H1 (cell line): Measurements from ENCODE around the gene BCAS3. TPM values are rescaled to one million over a fixed set of nuclear protein-coding genes. Genes with fewer than 3 reads are reported as not detected.

Experiments
- BACH1 ChIP-seq: IDR thresholded peaks from 2 replicates; pipeline ENCODE4 v1.6.1; 2012; ENCODE audit warnings: low read length, improper control_type of control experiment
- EP300 ChIP-seq, 2 experiments: IDR thresholded peaks; 1 replicate in 1 of 2; 2 replicates in 1 of 2; pipeline ENCODE4 v1.6.1; 2011 to 2012; ENCODE audit warnings: low read depth in 2 of 2, low read length in 2 of 2, mild to moderate bottlenecking in 2 of 2, borderline replicate concordance in 1 of 2, inconsistent platforms in 1 of 2, moderate library complexity in 1 of 2
- GABPA ChIP-seq: IDR thresholded peaks from 2 replicates; pipeline ENCODE4 v1.6.1; 2011; ENCODE audit warnings: mild to moderate bottlenecking, low read length, moderate library complexity, borderline replicate concordance; ENCODE audit not compliant: insufficient read depth
- POLR2AphosphoS5 ChIP-seq: IDR thresholded peaks from 2 replicates; pipeline ENCODE4 v1.6.1; 2011; ENCODE audit warnings: low read depth, low read length
- RAD21 ChIP-seq, 2 experiments: IDR thresholded peaks in 1 of 2; conservative IDR thresholded peaks in 1 of 2; 2 replicates each; pipeline ENCODE4 v1.6.1; 2011; ENCODE audit warnings: low read depth in 2 of 2, low read length in 2 of 2, improper control_type of control experiment in 1 of 2, inconsistent platforms in 1 of 2, mild to moderate bottlenecking in 1 of 2, moderate library complexity in 1 of 2
- SAP30 ChIP-seq: fragments of 300-600 bp; sonication (generic); IDR thresholded peaks from 2 replicates; pipeline ENCODE4 v1.7.1; 2012; ENCODE audit warnings: low read length, moderate library complexity, mild to moderate bottlenecking, inconsistent platforms; ENCODE audit not compliant: insufficient read depth, insufficient replicate concordance
- polyA plus RNA-seq, 7 experiments: library from polyadenylated mRNA; depleted of rRNA in 3 of 7; stranded (reverse) in 5 of 7; unstranded in 2 of 7; fragments of >200 nt in 5 of 7; fragments of 200-250 nt in 2 of 7; gene quantifications; 1 replicate in 5 of 7; 2 replicates in 1 of 7; 4 replicates in 1 of 7; pipeline versions ENCODE4 v1.2.1 to v1.2.3, GENCODE V29; 2011 to 2013; ENCODE audit warnings: missing spikeins in 2 of 7, mixed read lengths in 2 of 7
- total RNA-seq: library from RNA; stranded (reverse); fragmentation: NEBNext Ultra II Directional; extraction: Animal tissue kit (Norgen Biotek cat#: 25700); gene quantifications from 2 replicates; pipeline ENCODE4 v1.2.1, GENCODE V29; 2021
- TF ChIP-seq, protein P1 (sequence below): fragments of 300-600 bp; sonication (generic); IDR thresholded peaks from 2 replicates; pipeline ENCODE4 v1.7.1; 2012; ENCODE audit warnings: low read length, moderate library complexity, mild to moderate bottlenecking, inconsistent platforms; ENCODE audit not compliant: insufficient replicate concordance

Gene BCAS3
- total and polyA plus RNA-seq, 2 of the 8 experiments (the other 6 are each of a cell fraction or from before 2014, with no cell fraction given), result 9.9 to 13.3 TPM

DNA sequence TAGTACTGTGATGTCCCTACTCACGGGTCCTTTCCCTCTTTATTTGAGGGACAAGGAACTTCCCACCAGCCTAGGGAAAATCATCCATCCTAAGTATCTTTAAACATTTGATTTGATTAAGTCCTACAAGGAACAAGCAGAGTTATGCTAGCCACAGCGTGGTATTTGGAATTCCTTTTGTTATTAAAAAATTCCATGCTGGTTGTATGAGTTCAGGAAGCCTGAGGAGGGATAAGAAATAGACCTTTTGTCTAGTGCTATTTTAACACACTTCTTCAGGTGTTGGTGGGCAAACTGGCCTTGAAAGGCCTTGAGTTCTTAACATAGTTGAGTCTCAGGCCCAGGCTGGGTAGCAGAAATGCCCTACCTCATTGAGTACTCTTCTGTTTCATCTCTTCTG, 616.6 kb downstream of the BCAS3 start (continued):
- TF ChIP-seq, protein P1, sequence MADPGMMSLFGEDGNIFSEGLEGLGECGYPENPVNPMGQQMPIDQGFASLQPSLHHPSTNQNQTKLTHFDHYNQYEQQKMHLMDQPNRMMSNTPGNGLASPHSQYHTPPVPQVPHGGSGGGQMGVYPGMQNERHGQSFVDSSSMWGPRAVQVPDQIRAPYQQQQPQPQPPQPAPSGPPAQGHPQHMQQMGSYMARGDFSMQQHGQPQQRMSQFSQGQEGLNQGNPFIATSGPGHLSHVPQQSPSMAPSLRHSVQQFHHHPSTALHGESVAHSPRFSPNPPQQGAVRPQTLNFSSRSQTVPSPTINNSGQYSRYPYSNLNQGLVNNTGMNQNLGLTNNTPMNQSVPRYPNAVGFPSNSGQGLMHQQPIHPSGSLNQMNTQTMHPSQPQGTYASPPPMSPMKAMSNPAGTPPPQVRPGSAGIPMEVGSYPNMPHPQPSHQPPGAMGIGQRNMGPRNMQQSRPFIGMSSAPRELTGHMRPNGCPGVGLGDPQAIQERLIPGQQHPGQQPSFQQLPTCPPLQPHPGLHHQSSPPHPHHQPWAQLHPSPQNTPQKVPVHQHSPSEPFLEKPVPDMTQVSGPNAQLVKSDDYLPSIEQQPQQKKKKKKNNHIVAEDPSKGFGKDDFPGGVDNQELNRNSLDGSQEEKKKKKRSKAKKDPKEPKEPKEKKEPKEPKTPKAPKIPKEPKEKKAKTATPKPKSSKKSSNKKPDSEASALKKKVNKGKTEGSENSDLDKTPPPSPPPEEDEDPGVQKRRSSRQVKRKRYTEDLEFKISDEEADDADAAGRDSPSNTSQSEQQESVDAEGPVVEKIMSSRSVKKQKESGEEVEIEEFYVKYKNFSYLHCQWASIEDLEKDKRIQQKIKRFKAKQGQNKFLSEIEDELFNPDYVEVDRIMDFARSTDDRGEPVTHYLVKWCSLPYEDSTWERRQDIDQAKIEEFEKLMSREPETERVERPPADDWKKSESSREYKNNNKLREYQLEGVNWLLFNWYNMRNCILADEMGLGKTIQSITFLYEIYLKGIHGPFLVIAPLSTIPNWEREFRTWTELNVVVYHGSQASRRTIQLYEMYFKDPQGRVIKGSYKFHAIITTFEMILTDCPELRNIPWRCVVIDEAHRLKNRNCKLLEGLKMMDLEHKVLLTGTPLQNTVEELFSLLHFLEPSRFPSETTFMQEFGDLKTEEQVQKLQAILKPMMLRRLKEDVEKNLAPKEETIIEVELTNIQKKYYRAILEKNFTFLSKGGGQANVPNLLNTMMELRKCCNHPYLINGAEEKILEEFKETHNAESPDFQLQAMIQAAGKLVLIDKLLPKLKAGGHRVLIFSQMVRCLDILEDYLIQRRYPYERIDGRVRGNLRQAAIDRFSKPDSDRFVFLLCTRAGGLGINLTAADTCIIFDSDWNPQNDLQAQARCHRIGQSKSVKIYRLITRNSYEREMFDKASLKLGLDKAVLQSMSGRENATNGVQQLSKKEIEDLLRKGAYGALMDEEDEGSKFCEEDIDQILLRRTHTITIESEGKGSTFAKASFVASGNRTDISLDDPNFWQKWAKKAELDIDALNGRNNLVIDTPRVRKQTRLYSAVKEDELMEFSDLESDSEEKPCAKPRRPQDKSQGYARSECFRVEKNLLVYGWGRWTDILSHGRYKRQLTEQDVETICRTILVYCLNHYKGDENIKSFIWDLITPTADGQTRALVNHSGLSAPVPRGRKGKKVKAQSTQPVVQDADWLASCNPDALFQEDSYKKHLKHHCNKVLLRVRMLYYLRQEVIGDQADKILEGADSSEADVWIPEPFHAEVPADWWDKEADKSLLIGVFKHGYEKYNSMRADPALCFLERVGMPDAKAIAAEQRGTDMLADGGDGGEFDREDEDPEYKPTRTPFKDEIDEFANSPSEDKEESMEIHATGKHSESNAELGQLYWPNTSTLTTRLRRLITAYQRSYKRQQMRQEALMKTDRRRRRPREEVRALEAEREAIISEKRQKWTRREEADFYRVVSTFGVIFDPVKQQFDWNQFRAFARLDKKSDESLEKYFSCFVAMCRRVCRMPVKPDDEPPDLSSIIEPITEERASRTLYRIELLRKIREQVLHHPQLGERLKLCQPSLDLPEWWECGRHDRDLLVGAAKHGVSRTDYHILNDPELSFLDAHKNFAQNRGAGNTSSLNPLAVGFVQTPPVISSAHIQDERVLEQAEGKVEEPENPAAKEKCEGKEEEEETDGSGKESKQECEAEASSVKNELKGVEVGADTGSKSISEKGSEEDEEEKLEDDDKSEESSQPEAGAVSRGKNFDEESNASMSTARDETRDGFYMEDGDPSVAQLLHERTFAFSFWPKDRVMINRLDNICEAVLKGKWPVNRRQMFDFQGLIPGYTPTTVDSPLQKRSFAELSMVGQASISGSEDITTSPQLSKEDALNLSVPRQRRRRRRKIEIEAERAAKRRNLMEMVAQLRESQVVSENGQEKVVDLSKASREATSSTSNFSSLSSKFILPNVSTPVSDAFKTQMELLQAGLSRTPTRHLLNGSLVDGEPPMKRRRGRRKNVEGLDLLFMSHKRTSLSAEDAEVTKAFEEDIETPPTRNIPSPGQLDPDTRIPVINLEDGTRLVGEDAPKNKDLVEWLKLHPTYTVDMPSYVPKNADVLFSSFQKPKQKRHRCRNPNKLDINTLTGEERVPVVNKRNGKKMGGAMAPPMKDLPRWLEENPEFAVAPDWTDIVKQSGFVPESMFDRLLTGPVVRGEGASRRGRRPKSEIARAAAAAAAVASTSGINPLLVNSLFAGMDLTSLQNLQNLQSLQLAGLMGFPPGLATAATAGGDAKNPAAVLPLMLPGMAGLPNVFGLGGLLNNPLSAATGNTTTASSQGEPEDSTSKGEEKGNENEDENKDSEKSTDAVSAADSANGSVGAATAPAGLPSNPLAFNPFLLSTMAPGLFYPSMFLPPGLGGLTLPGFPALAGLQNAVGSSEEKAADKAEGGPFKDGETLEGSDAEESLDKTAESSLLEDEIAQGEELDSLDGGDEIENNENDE, result no peak
- no peak for TF ChIP-seq EP300 (IDR thresholded peaks at IDR 0.05; ENCODE audit: borderline replicate concordance in 1 of 2, low read depth in 2 of 2, low read length in 2 of 2)
- no peak for TF ChIP-seq SAP30
- no peak for TF ChIP-seq POLR2AphosphoS5
- no peak for TF ChIP-seq GABPA
- TF ChIP-seq BACH1, result no peak
- TF ChIP-seq RAD21 (IDR thresholded peaks at IDR 0.05 in 1 of 2, conservative IDR thresholded peaks at IDR 0.05 in 1 of 2; ENCODE audit: low read depth in 2 of 2, low read length in 2 of 2), result no peak
